ENCODE measurements around the gene XPNPEP1.

The XPNPEP1 gene

DNA sequence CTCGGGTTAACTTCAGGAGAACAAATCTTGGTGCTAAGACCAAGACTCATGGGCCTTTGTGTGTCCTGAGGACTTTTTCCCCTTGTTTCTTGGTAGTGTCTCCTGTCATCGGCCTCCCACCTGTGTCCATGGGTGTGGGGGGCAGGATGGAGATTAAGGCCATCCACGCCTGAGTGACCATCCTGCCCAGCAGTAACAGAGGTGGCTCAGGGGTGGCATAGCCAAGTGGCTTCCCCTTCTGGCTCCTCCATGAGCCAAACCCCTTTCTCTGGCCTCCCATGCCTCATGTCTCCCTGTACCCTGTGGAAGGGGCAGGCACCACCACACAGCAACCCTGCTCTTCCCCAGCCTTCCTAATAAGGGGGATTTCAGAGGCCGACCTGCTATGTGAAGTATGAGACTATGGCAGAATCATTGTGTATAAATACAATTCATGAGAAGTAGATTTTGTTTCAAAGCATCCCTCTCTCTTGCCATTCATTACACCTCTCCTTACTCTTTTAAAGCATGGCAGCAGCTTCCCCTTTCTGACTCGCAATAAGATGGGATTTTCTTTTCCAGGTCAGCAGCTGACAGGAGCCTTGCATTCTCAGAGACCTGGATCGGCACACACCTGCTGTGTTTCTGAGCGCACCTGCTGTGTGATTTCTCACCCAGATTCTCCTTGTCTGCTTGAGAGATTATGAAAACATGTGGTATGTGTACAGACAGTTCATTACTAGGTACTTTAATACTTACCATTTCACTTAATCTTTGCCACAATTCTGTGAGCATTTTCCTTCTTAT is 102.5 kb downstream of the XPNPEP1 start:
- Histone ChIP-seq H3K27ac (no peak overlapping the region), H3K9me3 (ENCODE audit: severe bottlenecking) (no peaks in the 10 kb centered on the region), H3K36me3 (no peaks in the 10 kb centered on the region), H3K27me3 (ENCODE audit: insufficient read depth, low read depth, severe bottlenecking) (no peaks in the 10 kb centered on the region), H3K4me3 (ENCODE audit: low read depth, low read length) (no peak overlapping the region)
- TF ChIP-seq, protein P1, sequence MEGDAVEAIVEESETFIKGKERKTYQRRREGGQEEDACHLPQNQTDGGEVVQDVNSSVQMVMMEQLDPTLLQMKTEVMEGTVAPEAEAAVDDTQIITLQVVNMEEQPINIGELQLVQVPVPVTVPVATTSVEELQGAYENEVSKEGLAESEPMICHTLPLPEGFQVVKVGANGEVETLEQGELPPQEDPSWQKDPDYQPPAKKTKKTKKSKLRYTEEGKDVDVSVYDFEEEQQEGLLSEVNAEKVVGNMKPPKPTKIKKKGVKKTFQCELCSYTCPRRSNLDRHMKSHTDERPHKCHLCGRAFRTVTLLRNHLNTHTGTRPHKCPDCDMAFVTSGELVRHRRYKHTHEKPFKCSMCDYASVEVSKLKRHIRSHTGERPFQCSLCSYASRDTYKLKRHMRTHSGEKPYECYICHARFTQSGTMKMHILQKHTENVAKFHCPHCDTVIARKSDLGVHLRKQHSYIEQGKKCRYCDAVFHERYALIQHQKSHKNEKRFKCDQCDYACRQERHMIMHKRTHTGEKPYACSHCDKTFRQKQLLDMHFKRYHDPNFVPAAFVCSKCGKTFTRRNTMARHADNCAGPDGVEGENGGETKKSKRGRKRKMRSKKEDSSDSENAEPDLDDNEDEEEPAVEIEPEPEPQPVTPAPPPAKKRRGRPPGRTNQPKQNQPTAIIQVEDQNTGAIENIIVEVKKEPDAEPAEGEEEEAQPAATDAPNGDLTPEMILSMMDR (IDR thresholded peaks at IDR 0.05; ENCODE audit: low read depth, low read length): no peak
- no peak for DNase-seq

DNA sequence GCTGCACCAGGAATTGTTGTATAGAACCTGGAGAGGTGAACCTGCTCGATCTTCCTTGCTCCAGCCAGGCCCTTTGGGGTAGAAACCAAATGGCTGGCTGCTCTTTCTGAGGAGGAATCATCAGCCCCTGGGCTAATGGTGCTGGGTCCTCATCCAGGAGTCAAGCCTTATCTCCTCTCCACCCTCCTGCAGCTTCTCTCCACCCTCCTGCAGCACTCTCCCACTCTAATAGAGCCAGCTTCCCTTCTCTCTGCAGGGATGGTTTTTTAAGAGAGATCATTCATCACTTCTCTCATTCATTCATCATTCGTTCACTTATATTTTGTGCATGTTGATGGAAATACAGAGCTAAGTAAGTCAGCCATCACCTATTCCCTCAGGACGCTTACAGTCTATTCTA is 103.5 kb downstream of the XPNPEP1 start:
- H3K4me3 ChIP-seq (ENCODE audit: low read depth, low read length): no peak overlapping the region
- H3K36me3 ChIP-seq: no peaks in the 10 kb centered on the region
- no peaks in the 10 kb centered on the region for H3K27me3 ChIP-seq (ENCODE audit: insufficient read depth, low read depth, severe bottlenecking)
- no peaks in the 10 kb centered on the region for H3K9me3 ChIP-seq (ENCODE audit: severe bottlenecking)
- TF ChIP-seq, protein P1 (IDR thresholded peaks at IDR 0.05; ENCODE audit: low read depth, low read length): no peak
- H3K27ac ChIP-seq: no peak overlapping the region
- no peak for DNase-seq

Data from WERI-Rb-1 (cell line).